HG02981 (cell line): ENCODE measurements around the gene MNT.
A peak's percentile ranks its signal among the peaks of the same experiment; 100 is the strongest.

Experiments
- ATAC-seq: cut with Tn5 transposase; IDR thresholded peaks from one replicate; pipeline ENCODE4 v1.9.1; 2021; ENCODE audit warnings: mild to moderate bottlenecking, moderate library complexity; ENCODE audit not compliant: unreplicated experiment

MNT gene

DNA sequence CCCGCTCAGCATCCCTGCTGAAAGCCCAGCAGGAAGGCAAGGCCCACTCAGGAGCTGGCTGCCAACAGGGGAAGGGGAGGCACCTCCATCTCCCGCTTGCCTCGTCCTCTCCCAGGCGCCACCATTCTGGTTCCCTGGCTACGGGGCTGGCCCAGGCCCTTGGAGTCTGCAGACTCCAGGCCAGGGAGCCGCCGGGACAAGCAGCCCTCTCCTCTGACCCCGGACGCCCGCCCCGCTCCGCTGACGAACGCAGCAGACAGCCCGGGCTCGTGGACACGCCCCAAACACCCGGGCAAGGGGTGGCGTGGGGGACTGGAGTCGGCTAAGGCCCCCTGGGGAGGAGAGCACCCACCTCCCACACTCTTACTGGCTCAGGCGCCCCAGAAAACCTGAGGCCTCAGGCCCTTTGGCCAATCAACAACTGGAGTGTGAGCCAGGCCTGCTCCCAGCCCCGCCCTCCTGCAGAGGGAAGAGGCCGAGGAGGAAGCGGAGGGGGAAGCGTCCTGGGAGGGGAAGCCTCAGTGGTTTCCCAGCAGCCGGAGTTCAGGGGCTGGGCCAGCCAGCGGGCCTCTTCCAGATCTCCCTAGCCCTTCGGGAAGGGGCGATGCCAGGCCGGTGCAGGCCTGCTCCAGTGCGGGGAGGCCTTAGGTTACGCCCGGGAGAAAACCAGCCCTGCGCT, 4.2 kb downstream of the MNT start:
- ATAC-seq: no peak

DNA sequence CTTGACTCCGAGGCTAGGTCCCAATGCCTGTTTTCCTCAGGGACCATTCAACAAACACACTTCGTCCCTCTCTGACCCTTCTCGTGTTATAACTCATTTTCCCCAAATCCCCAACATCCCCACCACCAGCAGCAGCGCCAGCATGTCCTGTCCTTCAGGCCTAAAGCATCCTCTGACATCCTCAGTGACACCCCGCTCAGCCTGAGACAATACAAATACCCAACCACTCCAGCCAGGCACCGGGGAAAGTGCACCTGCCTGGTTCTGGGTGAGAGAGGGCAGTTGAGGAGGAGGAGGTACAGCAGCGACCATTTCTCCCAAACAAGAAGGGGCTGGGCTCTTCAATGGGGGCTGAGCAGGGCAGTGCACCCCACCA, 4.7 kb downstream of the MNT start:
- ATAC-seq: no peak

DNA sequence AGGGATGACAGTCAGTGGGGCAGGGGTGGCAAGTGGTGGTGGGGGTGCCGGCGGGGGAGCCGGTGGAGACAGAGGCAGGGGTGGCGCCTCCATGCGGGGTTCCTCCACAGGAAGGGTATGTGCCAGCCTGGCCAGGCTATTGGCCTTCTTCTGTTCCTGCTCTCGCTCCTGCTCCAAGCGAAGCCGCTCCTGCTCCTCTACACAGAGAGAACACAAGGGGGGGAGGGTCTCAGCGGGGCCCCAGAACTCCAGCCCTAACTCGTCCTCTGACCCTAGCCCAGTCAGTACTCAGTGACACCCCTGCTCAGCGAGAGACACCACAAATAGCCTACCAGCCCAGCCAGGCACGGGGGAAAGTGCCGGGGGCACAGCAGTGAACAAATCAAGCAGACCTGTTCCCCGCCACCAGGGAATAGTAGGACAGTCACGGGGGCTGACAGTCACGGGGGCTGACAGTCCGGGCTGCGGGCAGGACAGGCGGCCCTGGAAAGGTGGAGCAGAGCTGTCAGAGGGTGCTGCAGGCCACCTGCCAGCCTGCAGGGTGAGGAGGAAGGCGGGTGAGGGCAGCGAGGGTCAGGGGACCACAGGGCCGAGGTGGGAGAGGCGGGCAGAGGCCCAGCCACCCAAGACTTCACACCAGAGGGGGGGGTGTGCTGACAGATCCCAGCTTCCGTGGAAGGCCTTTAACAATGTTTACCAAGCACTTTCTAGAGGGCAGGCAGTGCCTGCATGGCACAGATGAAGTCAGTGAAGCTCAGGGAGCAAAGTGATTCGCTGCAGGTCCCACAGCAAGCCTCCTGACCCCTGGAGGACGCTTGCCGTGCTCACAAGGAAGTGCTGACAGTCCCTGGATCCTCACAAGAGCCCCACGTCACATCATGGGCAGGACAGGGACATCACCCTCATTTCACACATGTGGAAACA, 5.3 kb downstream of the MNT start:
- no peak for ATAC-seq

DNA sequence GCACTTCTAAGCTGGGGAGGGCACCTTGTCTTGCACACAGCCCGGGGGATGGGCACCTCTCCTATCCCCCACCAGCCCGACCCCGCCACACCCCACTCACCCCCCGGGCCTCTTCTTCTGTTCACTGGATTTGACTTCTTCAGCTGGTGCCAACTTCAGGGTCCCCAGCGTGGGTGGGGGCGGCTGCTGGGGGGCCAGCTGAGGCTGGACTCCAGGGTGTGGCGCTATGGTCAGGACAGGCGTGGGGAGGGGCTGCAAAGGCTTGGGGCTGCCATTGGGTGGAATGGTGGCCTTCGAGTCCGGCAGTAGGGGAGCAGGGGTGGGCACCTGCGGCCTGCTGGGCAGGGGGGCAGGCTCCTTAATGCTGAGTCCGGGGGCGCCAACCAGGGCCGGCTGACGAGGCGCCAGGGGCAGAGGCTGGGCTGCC, 6.1 kb downstream of the MNT start:
- no peak for ATAC-seq

DNA sequence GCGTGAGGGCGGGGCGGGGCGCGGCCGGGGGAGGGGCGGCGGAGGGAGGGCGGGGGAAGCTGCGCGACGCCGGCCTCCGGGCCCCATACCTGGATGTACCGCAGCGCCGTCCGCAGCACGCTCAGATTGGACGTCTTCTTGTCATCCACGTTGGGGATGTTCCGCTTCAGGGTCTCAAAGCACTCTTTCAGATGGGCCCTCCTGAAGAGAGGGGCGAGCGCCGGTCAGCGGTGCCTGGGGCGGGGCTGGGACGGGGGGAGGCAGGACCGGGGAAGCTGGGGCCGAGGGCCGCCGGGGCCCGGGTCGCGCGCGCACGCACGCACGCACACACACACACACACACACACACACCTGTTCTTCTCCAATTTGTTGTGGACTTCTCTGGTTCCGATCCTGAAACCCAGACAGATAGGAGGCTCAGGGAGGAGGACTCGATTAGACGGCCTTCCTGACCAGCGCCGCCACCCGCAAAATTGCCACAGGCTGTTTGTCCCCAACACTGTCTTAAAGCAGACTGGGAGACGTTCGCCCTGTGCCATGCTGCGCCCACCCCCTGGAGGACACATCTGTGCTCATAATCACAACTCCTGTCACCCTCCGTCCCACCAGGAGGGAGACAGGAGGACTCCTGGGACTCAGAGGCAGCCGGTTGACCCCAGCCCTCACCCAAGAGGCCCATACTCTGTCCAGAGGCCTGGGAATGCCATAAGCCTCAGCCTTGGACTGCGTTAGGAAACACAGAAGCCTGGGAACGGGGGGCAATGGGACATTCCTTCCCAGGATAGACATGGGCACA, 6.7 kb downstream of the MNT start:
- no peak for ATAC-seq

DNA sequence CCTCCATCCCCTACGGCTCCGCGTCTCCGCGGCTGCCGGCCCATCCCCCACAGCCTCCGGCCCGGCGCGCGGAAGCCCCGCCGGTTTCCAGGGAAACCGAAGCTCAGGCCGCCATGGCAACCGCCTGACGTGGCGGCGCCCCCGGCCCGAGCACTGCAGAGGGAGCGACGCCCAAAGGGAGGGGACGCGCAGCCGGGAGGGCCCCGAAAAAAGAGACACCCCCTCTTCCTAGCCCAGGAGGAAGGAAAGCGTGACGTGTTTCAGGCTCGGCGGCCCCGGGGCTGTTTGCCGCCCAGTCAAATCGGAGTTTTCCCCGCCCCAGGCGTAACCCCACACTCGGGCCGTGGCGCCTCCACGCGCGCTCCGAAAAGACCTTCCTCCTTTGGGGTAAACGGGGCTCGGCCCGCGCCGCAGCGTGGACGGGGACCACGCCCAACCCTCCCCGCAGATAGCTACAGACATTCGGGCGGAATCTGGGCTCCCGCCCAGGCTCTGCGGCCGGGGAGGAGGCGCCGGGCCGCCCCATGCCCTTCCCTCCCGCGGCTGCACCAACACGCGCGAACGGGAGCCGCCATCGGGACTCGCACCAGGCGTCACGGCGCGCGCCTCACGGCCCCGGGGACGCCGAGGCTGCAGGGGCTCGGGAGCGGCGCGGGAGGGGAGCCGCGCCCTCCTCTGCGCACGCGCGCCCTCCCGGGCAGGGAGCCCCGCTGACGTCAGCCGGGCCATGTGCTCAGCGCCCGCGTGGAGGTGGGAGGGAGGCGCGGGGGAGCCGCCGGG, 7.5 kb downstream of the MNT start:
- ATAC-seq: peak; percentile 25

DNA sequence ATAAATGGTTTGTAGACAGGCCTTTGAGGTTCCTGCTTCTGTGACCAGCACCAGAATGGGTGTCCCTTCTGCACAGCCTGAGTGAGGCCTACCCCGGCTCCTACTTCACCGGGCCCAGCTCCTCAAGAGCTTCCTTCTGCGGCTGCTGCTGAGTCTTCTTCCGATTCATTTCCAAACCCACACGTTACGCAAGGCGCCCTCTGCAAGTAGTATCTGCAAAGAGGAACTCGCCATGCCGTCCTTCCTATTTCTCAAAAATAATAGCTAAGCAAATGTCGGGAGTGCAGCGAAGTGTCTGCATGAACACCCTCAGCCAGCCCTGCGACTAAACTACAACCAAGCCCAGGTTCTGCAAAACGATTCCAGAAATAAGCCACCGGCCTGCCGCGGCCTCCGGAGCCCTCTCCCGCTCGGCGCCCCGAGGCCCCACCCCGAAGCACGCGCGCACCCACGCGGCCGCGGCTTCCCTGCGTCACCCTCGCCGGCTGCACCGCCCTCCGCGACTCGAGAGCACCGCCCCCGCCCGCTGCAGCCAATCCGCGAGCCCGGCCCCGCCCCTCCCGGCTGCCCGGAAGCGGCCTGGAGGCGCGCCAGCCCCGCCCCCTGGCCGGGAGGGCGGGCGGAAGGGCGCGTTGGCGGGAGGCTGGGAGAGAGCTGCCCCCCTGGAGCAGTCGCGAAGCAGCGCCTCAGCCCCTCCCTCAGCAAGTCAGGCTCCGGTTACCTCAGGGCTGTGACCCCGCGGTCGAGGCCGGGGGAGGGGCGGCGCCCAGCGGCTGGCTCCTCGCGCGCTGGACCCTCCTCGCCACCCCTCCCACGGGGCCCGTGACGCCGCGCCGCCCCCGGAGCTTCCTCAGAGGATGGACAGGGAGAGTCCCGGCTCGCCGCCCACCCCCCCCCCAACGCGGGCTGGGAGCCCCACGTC, 8.3 kb downstream of the MNT start:
- peak; percentile 57 for ATAC-seq

DNA sequence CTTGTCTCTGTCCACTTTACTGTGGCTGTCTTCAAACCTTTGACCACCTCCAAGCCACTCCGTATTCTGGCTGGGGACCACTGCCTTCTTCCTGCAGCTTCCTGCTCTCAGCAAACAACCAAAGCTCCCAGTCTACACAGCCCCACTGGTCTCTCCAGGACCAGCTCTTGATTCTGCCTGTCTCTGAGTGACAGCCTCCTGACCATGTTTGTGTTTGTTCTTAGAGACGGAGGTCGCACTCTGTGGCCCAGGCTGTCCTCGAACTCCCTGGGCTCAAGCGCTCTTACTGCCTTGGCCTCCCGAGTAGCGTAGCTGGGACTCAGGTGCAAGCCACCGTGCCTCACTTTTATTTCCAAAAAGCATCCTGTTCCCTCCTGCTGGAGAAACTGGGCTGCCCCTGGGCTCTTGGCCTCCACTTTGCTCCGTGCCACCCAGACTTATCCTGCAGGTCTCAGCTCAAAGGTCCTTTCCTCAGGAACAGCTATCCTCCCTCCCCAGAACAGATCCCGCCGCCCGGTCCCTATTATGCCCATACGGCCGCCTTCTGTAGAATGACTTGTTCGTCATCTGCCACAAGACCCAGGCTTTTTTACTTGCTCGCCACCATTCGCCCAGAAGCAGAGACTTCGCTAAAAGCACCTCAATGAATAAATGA, 9.1 kb downstream of the MNT start:
- ATAC-seq: no peak

DNA sequence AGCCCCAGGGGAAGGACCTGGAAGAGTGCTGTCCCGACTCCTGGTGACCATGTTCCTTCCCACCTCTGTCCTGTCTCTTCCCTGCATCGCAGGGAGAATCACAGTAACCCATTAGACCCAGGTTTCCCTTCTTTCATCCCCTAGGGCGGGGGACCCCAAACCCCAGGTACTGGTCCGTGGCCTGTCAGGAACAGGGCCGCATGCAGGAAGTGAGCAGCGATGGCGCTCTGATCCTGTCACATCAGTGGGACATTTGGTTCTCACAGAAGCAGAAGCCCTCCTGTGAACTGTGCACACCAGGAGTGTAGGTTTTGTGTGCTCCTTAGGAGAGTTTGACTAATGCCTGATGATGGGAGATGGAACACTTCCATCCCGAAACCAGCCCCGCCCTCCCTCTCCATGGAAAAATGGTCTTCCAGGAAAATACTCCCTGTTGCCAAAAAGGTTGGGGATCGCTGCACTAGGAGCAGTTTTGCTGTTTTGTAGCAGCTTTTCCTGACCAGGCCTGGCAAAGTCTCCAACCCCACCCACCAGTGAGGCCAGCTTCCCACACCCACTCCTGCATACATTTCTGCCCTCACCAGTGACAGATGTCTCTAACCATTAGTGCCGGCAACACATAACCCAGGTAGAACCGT, 10.5 kb downstream of the MNT start:
- ATAC-seq: no peak

DNA sequence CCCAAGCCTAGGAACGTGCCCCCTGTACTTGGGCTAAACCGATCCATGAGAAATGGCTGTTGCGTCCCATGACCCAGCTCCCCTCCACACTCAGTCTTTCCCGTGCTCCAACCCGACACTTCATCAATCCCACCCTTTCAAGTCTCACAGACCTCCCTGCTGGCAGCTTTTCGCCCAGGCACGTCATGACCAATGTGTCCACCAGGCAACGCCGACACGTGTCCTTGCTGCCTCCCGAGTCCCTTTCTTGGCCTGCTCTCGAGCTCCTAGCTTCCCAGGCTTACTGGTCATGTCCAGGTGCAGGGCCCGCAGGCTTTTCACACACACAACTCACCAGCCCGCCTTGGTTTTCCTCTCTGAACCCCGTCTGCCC, 12.2 kb downstream of the MNT start:
- no peak for ATAC-seq

DNA sequence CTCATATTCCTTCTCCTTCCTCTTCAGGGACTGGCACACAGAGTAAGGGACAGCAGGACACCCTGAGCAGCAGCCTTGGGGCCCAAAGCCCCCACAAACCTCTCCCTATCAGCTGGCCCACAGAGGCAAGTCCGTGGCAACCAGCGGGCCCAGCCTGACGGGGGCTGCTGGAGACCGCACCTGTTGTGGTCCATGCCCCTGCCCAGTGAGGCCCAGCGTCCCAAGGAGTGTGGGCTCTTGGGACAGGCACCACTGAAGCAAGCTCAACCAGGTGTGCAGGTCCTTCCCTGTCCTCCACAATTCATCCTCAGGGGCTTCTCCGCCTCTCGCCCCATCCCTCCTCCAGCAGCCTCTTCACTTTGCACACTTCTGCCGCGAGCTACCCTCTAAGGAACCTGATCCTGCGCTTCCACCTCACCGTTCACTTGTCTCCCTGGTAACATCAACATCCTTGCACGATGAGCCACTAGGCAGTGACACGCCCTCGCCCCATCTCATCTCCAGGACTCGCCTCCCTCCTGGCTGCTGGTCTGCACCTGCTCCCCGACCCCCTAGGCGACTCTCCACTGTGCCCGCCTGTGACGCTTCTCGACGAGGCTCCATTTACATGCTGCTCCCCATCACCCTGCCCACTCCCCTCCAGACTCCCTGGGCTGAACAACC, 12.7 kb downstream of the MNT start:
- ATAC-seq: no peak

DNA sequence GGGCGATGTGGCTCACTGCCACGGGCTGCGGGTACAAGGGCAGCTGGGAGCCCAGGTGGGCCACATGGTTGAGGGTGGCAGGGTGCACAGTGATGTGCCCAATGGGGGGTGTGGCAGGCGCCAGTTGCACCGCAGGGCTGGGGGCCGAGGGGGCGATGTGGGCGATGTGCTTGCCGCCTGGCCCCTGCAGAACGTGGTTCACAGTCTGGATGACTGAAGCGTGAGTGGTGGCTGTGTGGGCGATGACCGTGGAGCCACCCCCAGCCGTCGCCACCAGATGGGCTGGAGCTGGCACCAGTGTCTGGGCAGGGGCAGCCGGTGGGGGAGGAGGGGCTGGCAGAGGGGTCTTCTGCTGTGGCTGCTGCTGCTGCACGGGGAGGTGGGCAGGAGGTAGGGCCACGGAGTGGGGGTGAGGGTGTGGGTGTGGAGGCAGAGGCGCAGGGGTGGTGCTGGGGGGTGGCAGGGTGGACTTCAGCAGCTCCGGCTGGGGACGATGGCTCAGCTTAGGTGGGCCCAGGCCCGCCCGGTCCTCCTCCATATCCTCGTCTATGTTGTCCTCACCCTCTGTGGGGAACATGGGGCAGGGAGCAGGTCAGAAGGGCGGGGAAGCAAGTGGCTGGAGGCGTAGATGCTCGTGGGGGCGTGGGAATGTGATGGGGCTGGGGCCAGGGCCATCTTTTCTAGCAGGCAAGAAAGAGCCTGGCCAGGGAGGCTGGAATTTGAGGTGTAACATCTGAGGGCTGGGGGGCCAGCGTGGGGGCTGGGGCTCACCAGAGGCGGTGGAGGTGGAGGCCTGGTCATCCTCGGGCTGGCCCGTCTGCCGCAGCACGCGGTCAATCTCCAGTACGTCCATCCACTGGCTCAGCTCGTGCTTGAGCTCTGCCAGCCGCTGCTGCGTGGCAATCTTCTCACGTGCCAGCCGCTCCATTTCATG, 13.5 kb downstream of the MNT start:
- ATAC-seq: no peak

DNA sequence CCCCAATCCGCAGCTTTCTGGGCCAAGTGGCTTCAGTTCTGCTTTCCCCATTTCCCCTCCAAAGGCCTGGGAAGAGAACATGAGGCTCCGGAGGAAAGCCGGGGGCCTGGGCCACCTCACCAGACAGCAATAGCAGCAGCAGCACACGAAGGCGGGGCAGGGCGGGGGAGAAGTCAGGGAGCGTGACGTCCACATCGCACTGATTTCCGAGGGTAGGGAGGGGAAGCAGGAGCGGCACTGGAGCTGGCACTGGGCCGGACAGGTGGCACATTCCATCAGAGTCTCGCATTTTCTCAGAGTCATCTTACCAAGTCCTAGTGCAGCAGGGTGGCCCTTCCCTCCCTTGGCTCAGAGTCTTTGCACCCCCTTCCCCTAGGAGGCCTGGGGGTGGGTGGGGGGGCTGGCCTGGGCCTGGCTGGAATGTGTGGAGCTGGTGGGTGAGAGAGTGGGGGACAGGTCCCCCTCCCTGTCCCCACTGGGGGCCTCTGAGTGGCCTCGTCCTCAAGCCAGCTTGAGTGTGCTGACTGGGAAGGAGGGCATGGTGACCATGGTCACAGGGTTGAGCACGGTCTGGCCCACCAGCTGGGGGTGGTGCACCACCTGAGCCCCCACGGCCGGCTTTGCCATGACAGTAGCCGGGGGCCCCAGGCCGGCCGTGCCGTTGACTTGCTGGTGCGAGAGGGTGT, 14.3 kb downstream of the MNT start:
- ATAC-seq: no peak

DNA sequence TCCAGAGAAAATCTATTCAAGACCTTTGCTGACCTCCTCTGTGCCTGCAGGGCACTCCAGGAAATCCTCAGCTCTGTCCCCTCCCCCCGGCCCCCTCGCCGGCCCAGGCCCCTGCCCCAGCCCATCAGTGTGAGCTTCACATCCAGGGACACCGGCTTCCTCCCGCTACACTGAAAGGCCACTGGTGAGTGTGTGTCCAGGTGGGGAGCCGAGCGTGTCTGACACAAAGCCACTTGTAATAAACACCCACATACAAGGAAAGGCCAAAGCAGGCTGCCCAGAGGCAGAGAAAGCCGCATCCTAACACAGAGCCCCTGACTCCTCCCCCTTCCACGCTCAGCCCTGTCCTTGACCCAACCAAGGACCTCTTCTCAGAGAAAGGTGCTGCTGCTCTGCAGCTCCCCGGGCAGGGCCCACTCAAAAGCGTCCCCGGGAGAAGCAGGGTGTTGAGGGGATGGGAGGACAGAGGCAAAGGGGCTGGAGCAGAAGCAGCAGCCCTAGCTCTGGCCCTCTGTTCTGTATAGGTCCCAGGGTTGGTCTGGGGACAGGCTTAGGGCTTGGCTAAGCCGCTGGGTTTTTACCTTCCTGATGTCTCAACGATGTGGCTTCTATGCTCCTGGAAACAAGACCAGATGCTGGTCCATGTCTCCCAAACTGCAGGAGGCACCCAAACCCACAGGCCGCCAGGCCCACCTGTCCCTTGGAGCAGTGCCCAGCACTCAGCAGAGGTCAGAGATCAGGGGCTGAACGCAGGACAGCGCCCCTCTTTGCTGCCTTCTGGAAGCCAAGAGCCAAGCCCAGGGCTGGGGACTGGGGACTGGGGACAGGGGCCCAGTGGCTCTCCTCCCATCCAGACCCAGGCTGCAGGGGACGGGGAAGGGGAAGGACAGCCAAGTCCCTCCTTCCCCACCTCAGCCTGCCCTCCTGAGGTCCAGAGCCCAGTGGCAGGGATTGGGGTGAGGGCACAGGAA, 15.3 kb downstream of the MNT start:
- no peak for ATAC-seq

DNA sequence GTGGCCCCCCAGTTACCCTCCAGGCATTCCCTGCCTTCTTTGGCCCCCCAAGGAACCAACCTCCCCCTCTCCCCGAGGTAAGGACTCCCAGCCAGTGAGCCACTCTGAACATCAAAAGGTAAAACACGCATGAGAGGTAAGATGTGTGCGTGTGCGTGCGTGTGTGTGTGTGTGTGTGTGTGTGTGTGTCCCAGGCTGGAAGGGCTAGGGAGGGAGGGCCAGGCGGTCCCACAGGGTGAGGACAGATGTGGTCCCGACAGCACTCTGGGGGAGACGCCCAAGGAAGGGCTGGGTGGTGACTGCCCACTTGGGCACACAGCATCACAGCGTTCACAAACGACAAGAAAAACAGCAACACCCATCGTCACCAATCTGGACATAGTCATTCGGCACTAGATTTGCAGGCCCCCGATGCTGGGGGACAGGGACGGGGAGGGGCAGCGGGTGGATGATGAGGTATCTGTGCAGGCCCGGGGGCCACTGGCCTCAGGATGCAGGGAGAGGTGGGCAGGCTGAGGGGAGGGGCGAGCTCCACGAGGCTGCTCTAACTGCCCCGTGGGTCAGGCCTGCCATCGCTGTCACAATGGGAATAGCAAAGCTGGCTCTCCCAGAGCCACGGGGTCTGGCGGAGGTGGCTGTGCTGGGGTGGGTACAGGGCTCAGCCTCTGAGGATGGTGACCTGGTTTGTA, 16.3 kb downstream of the MNT start:
- no peak for ATAC-seq
